GM10248 (cell line): Measurements from ENCODE around the gene CISD1.
"Not testable (repeated sequence)": the region's sequence is repeated elsewhere in the genome, so short reads cannot be mapped to it uniquely, and the experiment has no call there.

Experiments
- CTCF ChIA-PET: fragments of 300-600 bp; sonication (Branson Sonifier 250); formaldehyde crosslinking; extraction: SDS; loops from one replicate; lab custom pipeline; 2021; ENCODE audit warnings: antibody characterized with exemption; lab: Yijun Ruan, JAX
- POLR2A ChIA-PET: fragments of 350-650 bp; sonication (Branson Sonifier 250); formaldehyde crosslinking; extraction: SDS; loops from one replicate; lab custom pipeline; 2020; ENCODE audit warnings: antibody characterized with exemption; lab: Yijun Ruan, JAX
- DNase-seq: peaks from one replicate; pipeline ENCODE4 v3.0.0; 2012; ENCODE audit errors: extremely low spot score
- TF ChIP-seq, protein P1 (sequence below): IDR thresholded peaks from 2 replicates; pipeline ENCODE4 v1.5.1; 2012; ENCODE audit warnings: mild to moderate bottlenecking, low read depth; ENCODE audit errors: extremely low read depth, missing control alignments, control extremely low read depth

Gene CISD1

GRCh38 chr10:58268946-58269781 is at the start of gene CISD1:
Gene CISD1 (plus strand): TSS chr10:58269162. CDS start chr10:58269274, 112 bp downstream.
- DNase-seq, result peak; percentile 97
- CTCF ChIA-PET, result interaction anchor here (1.1 to 2.5 kb wide), 9 partner anchors 8 to 117 kb away, joined by 3 to 8 read pairs (median 4); partner anchors contain the start of gene TFAM
- TF ChIP-seq, protein P1, sequence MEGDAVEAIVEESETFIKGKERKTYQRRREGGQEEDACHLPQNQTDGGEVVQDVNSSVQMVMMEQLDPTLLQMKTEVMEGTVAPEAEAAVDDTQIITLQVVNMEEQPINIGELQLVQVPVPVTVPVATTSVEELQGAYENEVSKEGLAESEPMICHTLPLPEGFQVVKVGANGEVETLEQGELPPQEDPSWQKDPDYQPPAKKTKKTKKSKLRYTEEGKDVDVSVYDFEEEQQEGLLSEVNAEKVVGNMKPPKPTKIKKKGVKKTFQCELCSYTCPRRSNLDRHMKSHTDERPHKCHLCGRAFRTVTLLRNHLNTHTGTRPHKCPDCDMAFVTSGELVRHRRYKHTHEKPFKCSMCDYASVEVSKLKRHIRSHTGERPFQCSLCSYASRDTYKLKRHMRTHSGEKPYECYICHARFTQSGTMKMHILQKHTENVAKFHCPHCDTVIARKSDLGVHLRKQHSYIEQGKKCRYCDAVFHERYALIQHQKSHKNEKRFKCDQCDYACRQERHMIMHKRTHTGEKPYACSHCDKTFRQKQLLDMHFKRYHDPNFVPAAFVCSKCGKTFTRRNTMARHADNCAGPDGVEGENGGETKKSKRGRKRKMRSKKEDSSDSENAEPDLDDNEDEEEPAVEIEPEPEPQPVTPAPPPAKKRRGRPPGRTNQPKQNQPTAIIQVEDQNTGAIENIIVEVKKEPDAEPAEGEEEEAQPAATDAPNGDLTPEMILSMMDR, result no peak
- POLR2A ChIA-PET, result no interaction called here

DNA sequence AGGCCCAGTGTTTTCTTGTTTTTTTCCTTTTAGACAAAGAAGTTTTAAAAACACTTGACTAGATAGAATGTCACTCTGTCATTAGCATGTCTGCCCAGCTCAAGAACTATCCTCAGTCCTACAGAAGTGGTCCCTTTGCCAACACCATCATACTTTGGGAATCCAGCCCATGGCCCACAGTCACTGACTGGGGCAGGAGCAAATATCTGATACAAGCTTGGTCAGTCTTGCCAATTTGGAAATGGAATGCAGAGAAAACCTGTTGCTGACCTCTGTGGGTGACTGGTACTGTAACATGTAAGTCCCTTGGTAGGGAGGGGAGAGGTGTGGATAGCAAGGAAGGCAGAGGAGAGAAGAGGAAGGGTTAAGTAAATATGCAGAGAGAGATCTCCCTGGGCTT is 49.1 kb upstream of the CISD1 start:
- CTCF ChIA-PET, result no interaction called here
- POLR2A ChIA-PET, result no interaction called here
- DNase-seq, result no peak
- TF ChIP-seq, protein P1, result no peak

DNA sequence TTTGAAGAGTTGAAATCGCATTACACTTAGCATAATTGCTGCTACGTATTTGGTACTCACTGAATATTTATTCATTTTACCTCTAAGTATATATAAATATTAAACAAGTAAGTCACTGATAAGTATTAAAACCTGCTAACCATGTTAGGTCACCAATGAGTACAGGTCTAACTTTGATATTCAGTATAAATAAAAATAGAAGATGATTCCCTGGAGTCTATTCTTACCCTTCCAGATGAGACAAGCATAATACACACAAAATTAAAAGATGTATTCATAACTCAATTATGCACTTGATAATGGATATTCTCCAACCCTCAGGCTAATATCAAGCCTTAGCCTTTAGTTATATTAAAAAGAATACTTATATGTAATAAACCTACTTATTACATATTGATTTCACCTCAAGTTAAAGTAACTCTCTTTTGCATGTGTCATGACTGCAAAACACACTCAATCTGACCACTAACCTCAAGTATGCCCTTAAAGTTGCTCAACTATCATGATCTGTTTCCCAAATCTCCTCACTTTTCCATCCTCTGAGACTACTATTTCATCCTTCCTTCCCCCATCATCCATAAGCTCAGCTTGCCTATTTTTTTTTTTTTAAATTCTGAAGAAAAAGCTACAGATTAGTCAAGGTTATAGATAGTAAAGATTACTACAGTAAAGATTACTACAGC is 48.1 kb upstream of the CISD1 start:
- POLR2A ChIA-PET, result no interaction called here
- CTCF ChIA-PET, result interaction anchor here (1.0 kb wide), 1 partner anchor 71 kb away, joined by 3 read pairs; no protein-coding TSS in a partner anchor
- TF ChIP-seq, protein P1, result no peak
- DNase-seq, result no peak

DNA sequence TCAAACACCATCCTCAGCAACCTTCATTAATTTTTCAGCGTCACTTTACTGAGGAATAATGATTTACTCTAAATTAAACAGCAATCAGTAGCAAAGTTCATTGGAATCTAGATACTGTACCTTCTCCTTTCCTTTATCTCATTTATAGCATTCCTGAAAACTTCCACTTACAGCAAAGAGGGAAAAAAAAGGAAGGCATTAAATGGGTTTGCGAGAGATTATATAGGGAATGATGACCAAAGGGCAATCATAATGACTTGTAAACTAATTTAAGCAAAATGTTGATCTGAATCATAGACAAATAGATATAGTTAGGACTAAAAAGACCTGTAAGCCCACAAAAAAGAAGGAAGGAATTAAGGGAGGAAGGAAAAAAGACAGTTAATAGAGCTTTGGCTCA is 43.3 kb upstream of the CISD1 start:
- ChIA-PET CTCF (no interaction called here), POLR2A (no interaction called here)

GRCh38 chr10:58229856-58230255 is 39.1 kb upstream of the CISD1 start:
- POLR2A ChIA-PET, DNase-seq: not testable (repeated sequence)
- CTCF ChIA-PET, result interaction anchor here (1.1 to 1.7 kb wide), 2 partner anchors 11 to 61 kb away, joined by 3 read pairs; no protein-coding TSS in a partner anchor

More for the DNA sequence above, 43.3 kb upstream of the CISD1 start:
- no peak for DNase-seq
- TF ChIP-seq, protein P1, result no peak

- TF ChIP-seq, protein P1, result no peak
- ChIA-PET POLR2A (no interaction called here), CTCF (interaction anchor here (1.2 to 1.6 kb wide), 3 partner anchors 11 to 62 kb away, joined by 3 to 4 read pairs (median 3); no protein-coding TSS in a partner anchor)
- no peak for DNase-seq
Measured at GRCh38 chr10:58237014-58237834, 31.7 kb upstream of the CISD1 start.
